Measurements from ENCODE around the gene BCAS1.

DNA sequence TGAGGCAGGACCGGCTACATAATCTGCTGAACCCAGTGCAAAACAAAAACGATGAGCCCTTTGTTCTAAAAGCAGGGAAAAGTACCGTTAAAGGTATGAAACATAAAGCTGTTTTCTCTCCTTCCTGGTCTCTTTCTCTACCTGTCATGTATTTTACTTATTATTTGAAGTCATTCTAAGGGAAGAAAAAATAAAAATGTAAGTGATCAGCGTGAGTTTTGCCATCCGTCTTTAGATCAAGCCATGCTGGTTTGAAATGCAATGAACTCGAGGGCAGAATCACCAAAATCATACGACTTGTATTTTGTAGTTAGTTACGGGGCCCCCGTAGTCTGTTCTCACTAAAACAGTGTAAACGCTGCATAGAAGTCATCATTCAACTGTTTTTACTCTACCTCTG is 2.9 kb upstream of the BCAS1 start:
- TF ChIP-seq RAD21 (IDR thresholded peaks at IDR 0.05; ENCODE audit: low read depth): no peak
- no peak for TF ChIP-seq NFIC (IDR thresholded peaks at IDR 0.05)
- no peak for TF ChIP-seq TEAD4 (IDR thresholded peaks at IDR 0.05)
- TF ChIP-seq, protein P1, sequence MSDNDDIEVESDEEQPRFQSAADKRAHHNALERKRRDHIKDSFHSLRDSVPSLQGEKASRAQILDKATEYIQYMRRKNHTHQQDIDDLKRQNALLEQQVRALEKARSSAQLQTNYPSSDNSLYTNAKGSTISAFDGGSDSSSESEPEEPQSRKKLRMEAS (IDR thresholded peaks at IDR 0.05): no peak
- TF ChIP-seq FOXM1 (IDR thresholded peaks at IDR 0.05; ENCODE audit: borderline replicate concordance, low read depth): no peak
- TF ChIP-seq TAF1 (IDR thresholded peaks at IDR 0.05; ENCODE audit: low read depth): no peak
- TF ChIP-seq CEBPB (IDR thresholded peaks at IDR 0.05): no peak
- TF ChIP-seq EP300 (IDR thresholded peaks at IDR 0.05; ENCODE audit: borderline replicate concordance): no peak
- TF ChIP-seq YY1 (IDR thresholded peaks at IDR 0.05; ENCODE audit: low read depth): no peak
- TF ChIP-seq, protein P2, sequence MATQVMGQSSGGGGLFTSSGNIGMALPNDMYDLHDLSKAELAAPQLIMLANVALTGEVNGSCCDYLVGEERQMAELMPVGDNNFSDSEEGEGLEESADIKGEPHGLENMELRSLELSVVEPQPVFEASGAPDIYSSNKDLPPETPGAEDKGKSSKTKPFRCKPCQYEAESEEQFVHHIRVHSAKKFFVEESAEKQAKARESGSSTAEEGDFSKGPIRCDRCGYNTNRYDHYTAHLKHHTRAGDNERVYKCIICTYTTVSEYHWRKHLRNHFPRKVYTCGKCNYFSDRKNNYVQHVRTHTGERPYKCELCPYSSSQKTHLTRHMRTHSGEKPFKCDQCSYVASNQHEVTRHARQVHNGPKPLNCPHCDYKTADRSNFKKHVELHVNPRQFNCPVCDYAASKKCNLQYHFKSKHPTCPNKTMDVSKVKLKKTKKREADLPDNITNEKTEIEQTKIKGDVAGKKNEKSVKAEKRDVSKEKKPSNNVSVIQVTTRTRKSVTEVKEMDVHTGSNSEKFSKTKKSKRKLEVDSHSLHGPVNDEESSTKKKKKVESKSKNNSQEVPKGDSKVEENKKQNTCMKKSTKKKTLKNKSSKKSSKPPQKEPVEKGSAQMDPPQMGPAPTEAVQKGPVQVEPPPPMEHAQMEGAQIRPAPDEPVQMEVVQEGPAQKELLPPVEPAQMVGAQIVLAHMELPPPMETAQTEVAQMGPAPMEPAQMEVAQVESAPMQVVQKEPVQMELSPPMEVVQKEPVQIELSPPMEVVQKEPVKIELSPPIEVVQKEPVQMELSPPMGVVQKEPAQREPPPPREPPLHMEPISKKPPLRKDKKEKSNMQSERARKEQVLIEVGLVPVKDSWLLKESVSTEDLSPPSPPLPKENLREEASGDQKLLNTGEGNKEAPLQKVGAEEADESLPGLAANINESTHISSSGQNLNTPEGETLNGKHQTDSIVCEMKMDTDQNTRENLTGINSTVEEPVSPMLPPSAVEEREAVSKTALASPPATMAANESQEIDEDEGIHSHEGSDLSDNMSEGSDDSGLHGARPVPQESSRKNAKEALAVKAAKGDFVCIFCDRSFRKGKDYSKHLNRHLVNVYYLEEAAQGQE (IDR thresholded peaks at IDR 0.05; ENCODE audit: low read depth): no peak
- no peak for TF ChIP-seq EGR1 (IDR thresholded peaks at IDR 0.05)
- TF ChIP-seq, protein P3, sequence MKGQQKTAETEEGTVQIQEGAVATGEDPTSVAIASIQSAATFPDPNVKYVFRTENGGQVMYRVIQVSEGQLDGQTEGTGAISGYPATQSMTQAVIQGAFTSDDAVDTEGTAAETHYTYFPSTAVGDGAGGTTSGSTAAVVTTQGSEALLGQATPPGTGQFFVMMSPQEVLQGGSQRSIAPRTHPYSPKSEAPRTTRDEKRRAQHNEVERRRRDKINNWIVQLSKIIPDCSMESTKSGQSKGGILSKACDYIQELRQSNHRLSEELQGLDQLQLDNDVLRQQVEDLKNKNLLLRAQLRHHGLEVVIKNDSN (IDR thresholded peaks at IDR 0.05): no peak
- TF ChIP-seq CREB1 (IDR thresholded peaks at IDR 0.05; ENCODE audit: low read depth): no peak
- TF ChIP-seq ZBTB7A (IDR thresholded peaks at IDR 0.05; ENCODE audit: low read depth): no peak
